ENCODE data around the gene ERP27.

ERP27 gene

GRCh38 chr12:14901228-14901562 lies 37.1 kb downstream of the ERP27 start:
- DNase-seq, result no peak

GRCh38 chr12:14900521-14901227 lies 37.7 kb downstream of the ERP27 start:
- no peak for DNase-seq

GRCh38 chr12:14896521-14897169 lies 41.7 kb downstream of the ERP27 start:
- DNase-seq, result peak in 1 of 14 donors; percentile 75

GRCh38 chr12:14893506-14894250 lies 44.7 kb downstream of the ERP27 start:
- no peak for DNase-seq

GRCh38 chr12:14892726-14893505 lies 45.4 kb downstream of the ERP27 start:
- DNase-seq, result peak in 5 of 14 donors; percentile 5 to 22 (median 13)

- DNase-seq, result no peak
Measured at GRCh38 chr12:14890701-14891100, 47.6 kb downstream of the ERP27 start.

- no peak for DNase-seq
Measured at GRCh38 chr12:14886271-14886670, 52.1 kb downstream of the ERP27 start.

GRCh38 chr12:14885718-14886221 lies 52.6 kb downstream of the ERP27 start, which contains the start of gene MGP:
MGP (minus strand) TSS chr12:14885854; CDS start chr12:14885791, 63 bp downstream.
- DNase-seq, result peak in 5 of 14 donors; percentile 16 to 37 (median 30)

GRCh38 chr12:14884458-14884878 lies 53.9 kb downstream of the ERP27 start:
- peak in 11 of 14 donors; percentile 6 to 81 (median 46) for DNase-seq

GRCh38 chr12:14883686-14884085 lies 54.7 kb downstream of the ERP27 start:
- peak in 1 of 14 donors; percentile 80 for DNase-seq

GRCh38 chr12:14880890-14881453 lies 57.4 kb downstream of the ERP27 start:
- no peak for DNase-seq

GRCh38 chr12:14879222-14879933 lies 59.0 kb downstream of the ERP27 start:
- no peak for DNase-seq

- no peak for DNase-seq
Measured at GRCh38 chr12:14878488-14878887, 59.8 kb downstream of the ERP27 start.

- no peak for DNase-seq
Measured at GRCh38 chr12:14876833-14877232, 61.5 kb downstream of the ERP27 start.

GRCh38 chr12:14874882-14875281 lies 63.5 kb downstream of the ERP27 start:
- DNase-seq, result peak in 1 of 14 donors; percentile 74

- DNase-seq, result peak in 1 of 14 donors; percentile 63
Measured at GRCh38 chr12:14873440-14874185, 64.7 kb downstream of the ERP27 start.

GRCh38 chr12:14871886-14872285 lies 66.5 kb downstream of the ERP27 start:
- peak in 1 of 14 donors; percentile 60 for DNase-seq

- no peak for DNase-seq
Measured at GRCh38 chr12:14871247-14871646, 67.1 kb downstream of the ERP27 start.

GRCh38 chr12:14868916-14869506 lies 69.3 kb downstream of the ERP27 start:
- DNase-seq, result no peak
